ENCODE results near the gene SPTBN1. TPM values are rescaled to one million over a fixed set of nuclear protein-coding genes. Genes with fewer than 3 reads are reported as not detected.

Gene SPTBN1
- total RNA-seq, 2 experiments from 2014 or later: 132 to 183 TPM

DNA sequence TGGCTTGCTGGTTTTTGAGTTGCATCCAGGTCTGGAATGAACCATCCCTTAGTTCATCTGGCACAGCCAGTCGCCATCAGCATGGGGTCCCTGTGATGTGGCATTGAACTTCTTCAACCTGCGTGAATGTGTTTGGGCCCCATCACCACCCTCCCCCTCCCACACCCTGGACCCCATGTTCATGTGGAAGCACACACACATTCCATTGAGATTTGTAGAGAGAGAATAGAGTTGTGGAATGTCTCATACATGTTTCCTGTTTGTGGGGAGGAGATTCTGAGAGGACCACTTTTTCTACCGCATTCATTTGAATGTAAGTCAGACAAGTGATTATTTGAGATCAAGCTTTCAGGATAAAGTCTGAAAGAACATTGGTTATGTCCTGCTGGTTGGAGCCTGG, 149.7 kb downstream of the SPTBN1 start:
- H3K27ac ChIP-seq (ENCODE audit: low read depth, low read length, poor library complexity, severe bottlenecking): no peak overlapping the region
- no TSS peak for BruUV-seq (replicated peaks)
- peaks cover 16% of the 10 kb centered on the region for H3K36me3 ChIP-seq (ENCODE audit: insufficient read depth, low read length)
- H4K20me1 ChIP-seq (ENCODE audit: insufficient read depth, low read length): peaks cover 8% of the 10 kb centered on the region; the same call in 1 of the 2 replicates
- POLR2A ChIA-PET: interaction anchor here (0.6 kb wide), 1 partner anchor 8 kb away, joined by 4 read pairs; no protein-coding TSS in a partner anchor
- DNase-seq (ENCODE audit: low spot score): no peak
- H3K9me3 ChIP-seq (ENCODE audit: low read length): no peaks in the 10 kb centered on the region
- peaks cover 76% of the 10 kb centered on the region; the same call in 1 of the 2 replicates for H3K79me2 ChIP-seq (ENCODE audit: insufficient read depth, low read depth, low read length)
- CTCF ChIA-PET (ENCODE audit: unreplicated experiment): no interaction called here
- no peak overlapping the region for H2AFZ ChIP-seq (ENCODE audit: low read length)
- no peaks in the 10 kb centered on the region for H3K9me2 ChIP-seq (ENCODE audit: insufficient read depth, low read length)
- no peak overlapping the region for H3K4me2 ChIP-seq (ENCODE audit: low read length)
- TF ChIP-seq EZH2phosphoT487 (IDR thresholded peaks at IDR 0.05; ENCODE audit: borderline replicate concordance, low read depth, low read length): no peak
- no peak for TF ChIP-seq CTCF (conservative IDR thresholded peaks at IDR 0.05; ENCODE audit: low read length)
- peaks cover 41% of the 10 kb centered on the region for H3K4me1 ChIP-seq (ENCODE audit: insufficient read depth, low read length, poor library complexity, severe bottlenecking)
- H3K4me3 ChIP-seq (ENCODE audit: low read depth, low read length, poor library complexity, severe bottlenecking): no peak overlapping the region
- intact Hi-C loops (cut with micrococcal nuclease; ENCODE audit: unreplicated experiment): no loop called here

GRCh38 chr2:54606393-54606958, 150.3 kb downstream of the SPTBN1 start:
- BruUV-seq (replicated peaks): no TSS peak
- Histone ChIP-seq H3K9me2 (ENCODE audit: insufficient read depth, low read length) (no peaks in the 10 kb centered on the region), H3K9me3 (ENCODE audit: low read length) (no peaks in the 10 kb centered on the region), H3K4me1 (ENCODE audit: insufficient read depth, low read length, poor library complexity, severe bottlenecking) (peaks cover 36% of the 10 kb centered on the region), H2AFZ (ENCODE audit: low read length) (no peak overlapping the region), H4K20me1 (ENCODE audit: insufficient read depth, low read length) (peaks cover 5% of the 10 kb centered on the region; the same call in 1 of the 2 replicates), H3K27ac (ENCODE audit: low read depth, low read length, poor library complexity, severe bottlenecking) (no peak overlapping the region), H3K79me2 (ENCODE audit: insufficient read depth, low read depth, low read length) (peaks cover 76% of the 10 kb centered on the region; the same call in 1 of the 2 replicates), H3K36me3 (ENCODE audit: insufficient read depth, low read length) (peaks cover 10% of the 10 kb centered on the region), H3K4me3 (ENCODE audit: low read depth, low read length, poor library complexity, severe bottlenecking) (no peak overlapping the region), H3K4me2 (ENCODE audit: low read length) (no peak overlapping the region)
- TF ChIP-seq EZH2phosphoT487 (IDR thresholded peaks at IDR 0.05; ENCODE audit: borderline replicate concordance, low read depth, low read length) (no peak), CTCF (conservative IDR thresholded peaks at IDR 0.05; ENCODE audit: low read length) (no peak)
- no peak for DNase-seq (ENCODE audit: low spot score)
- intact Hi-C loops (cut with micrococcal nuclease; ENCODE audit: unreplicated experiment): no loop called here
- POLR2A ChIA-PET: interaction anchor here (0.6 kb wide), 1 partner anchor 9 kb away, joined by 4 read pairs; no protein-coding TSS in a partner anchor
- CTCF ChIA-PET (ENCODE audit: unreplicated experiment): interaction anchor here (1.0 kb wide), 1 partner anchor 10 kb away, joined by 3 read pairs; no protein-coding TSS in a partner anchor

DNA sequence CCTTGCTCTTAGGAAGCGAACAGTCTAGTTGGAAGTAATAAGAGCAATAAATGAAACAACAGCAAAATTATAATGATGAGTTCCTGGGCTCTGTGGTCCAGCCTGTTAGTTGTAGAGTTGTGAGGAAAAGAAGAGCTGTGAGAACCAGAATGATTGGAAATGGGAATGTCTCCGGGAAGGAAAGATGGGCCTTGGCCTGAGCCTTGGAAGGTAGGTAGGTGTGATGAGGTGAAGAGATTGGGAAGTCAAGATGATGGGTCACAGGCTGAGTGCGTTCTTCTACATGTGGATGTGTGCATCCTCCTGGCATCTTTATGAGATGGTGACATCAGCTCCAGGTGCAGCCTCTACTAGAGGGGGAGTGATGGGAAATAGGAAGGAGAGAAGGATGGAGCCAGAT, 152.1 kb downstream of the SPTBN1 start:
- H3K4me1 ChIP-seq (ENCODE audit: insufficient read depth, low read length, poor library complexity, severe bottlenecking): peaks cover 36% of the 10 kb centered on the region
- ChIA-PET POLR2A (interaction anchor here (0.6 to 1.2 kb wide), 3 partner anchors 11 to 32 kb away, joined by 3 read pairs; no protein-coding TSS in a partner anchor), CTCF (ENCODE audit: unreplicated experiment) (interaction anchor here (1.1 kb wide), 1 partner anchor 11 kb away, joined by 4 read pairs; no protein-coding TSS in a partner anchor)
- no peak for DNase-seq (ENCODE audit: low spot score)
- H3K36me3 ChIP-seq (ENCODE audit: insufficient read depth, low read length): peaks cover 9% of the 10 kb centered on the region
- intact Hi-C loops (cut with micrococcal nuclease; ENCODE audit: unreplicated experiment): no loop called here
- no peaks in the 10 kb centered on the region for H3K9me2 ChIP-seq (ENCODE audit: insufficient read depth, low read length)
- H3K9me3 ChIP-seq (ENCODE audit: low read length): no peaks in the 10 kb centered on the region
- no TSS peak for BruUV-seq (replicated peaks)
- no peaks in the 10 kb centered on the region for H4K20me1 ChIP-seq (ENCODE audit: insufficient read depth, low read length)
- TF ChIP-seq CTCF (conservative IDR thresholded peaks at IDR 0.05; ENCODE audit: low read length) (no peak), EZH2phosphoT487 (IDR thresholded peaks at IDR 0.05; ENCODE audit: borderline replicate concordance, low read depth, low read length) (no peak)
- peaks cover 66% of the 10 kb centered on the region; the same call in 1 of the 2 replicates for H3K79me2 ChIP-seq (ENCODE audit: insufficient read depth, low read depth, low read length)
- no peak overlapping the region for H3K4me2 ChIP-seq (ENCODE audit: low read length)
- no peak overlapping the region for H3K4me3 ChIP-seq (ENCODE audit: low read depth, low read length, poor library complexity, severe bottlenecking)
- no peak overlapping the region for H3K27ac ChIP-seq (ENCODE audit: low read depth, low read length, poor library complexity, severe bottlenecking)
- no peak overlapping the region for H2AFZ ChIP-seq (ENCODE audit: low read length)

All from OCI-LY7 (cell line).